Right lobe of liver (tissue), 6 donors: Measurements from ENCODE around the gene ITPR1. TPM values are rescaled to one million over a fixed set of nuclear protein-coding genes. Genes with fewer than 3 reads are reported as not detected.

Experiments used
- ATAC-seq, 4 donors: fragments of 200-7000 bp; cut with Tn5 transposase; one replicate each; pipeline ENCODE4 v1.9.1; 2020; ENCODE audit warnings: mild to moderate bottlenecking in 4 of 4, moderate library complexity in 4 of 4
- DNase-seq, 3 donors: peaks; one replicate each; pipeline ENCODE4 v3.0.0-alpha.2; 2020
- H3K27ac ChIP-seq, 3 donors: fragments of 200-600 bp; one replicate each; pipeline ENCODE4 v1.8.0; 2022
- H3K27me3 ChIP-seq, 2 donors: fragments of 200-600 bp; one replicate each; pipeline ENCODE4 v1.8.0; 2022
- H3K36me3 ChIP-seq, 4 donors: fragments of 200-600 bp; sonication (generic) in 1 of 4; one replicate each; pipeline versions ENCODE4 v1.5.1 to v1.8.0; 2017 to 2022; ENCODE audit warnings: control low read depth in 1 of 4
- H3K4me1 ChIP-seq, 4 donors: fragments of 200-600 bp; sonication (generic) in 1 of 4; one replicate each; pipeline versions ENCODE4 v1.5.1 to v1.8.0; 2017 to 2022; ENCODE audit warnings: control low read depth in 1 of 4
- H3K4me3 ChIP-seq, 3 donors: fragments of 200-600 bp; one replicate each; pipeline ENCODE4 v1.8.0; 2022
- H3K9me3 ChIP-seq, 4 donors: fragments of 200-600 bp; sonication (generic) in 1 of 4; one replicate each; pipeline versions ENCODE4 v1.5.1 to v1.8.0; 2017 to 2022; ENCODE audit warnings: control low read depth in 1 of 4
- CTCF ChIP-seq, 4 donors: fragments of 200-600 bp in 3 of 4; fragments of 450-650 bp in 1 of 4; IDR thresholded peaks; one replicate each; pipeline versions ENCODE4 v1.5.1 to v1.8.0; 2016 to 2022; ENCODE audit warnings: antibody characterized with exemption in 4 of 4, mild to moderate bottlenecking in 2 of 4
- POLR2A ChIP-seq: fragments of 450-650 bp; IDR thresholded peaks from one replicate; pipeline ENCODE4 v1.6.1; 2017; ENCODE audit warnings: antibody characterized with exemption, mild to moderate bottlenecking
- WGBS: methylation state at CpG from one replicate; pipeline ENCODE4 v1.1.6; 2018; ENCODE audit warnings: low coverage, low lambda C conversion rate; ENCODE audit not compliant: insufficient coverage; ENCODE audit errors: missing lambda C conversion rate; 5-methylcytosine and 5-hydroxymethylcytosine counted together
- intact Hi-C, 2 donors: fragments of 100-400 bp; cut with DNase I; formaldehyde crosslinking; loops; one replicate each; pipeline versions ENCODE4 v1.11.2 to v1.14.1; 2022
- total RNA-seq, 6 experiments: library from RNA; depleted of rRNA in 2 of 6; stranded (reverse); fragments of >200 nt in 2 of 6; fragmentation: NEBNext Ultra II Directional in 3 of 6; extraction: Animal tissue kit (Norgen Biotek cat#: 25700) in 3 of 6; gene quantifications; one replicate each; pipeline versions ENCODE4 v1.1.0 to v1.2.4, GENCODE V29; 2016 to 2023
- donor health status: DM: no; HTN: yes; CAD: no.
- donor health status: DM: no; HTN: no; CAD: no.
- donor health status: DM: no; HTN: no; CAD: no.
- donor health status: DM: no; HTN: yes; CAD: no.
- donor health status: DM: no; HTN: yes; CAD: no.

Gene ITPR1
- total RNA-seq, 6 experiments from 2014 or later = 6.5 to 16.2 (median 11.5) TPM

- Histone ChIP-seq H3K27me3 (no peaks in the 10 kb centered on the region), H3K36me3 (no peaks in the 10 kb centered on the region), H3K9me3 (peaks cover 0 to 2% (median 0%) of the 10 kb centered on the region in 4 donors), H3K27ac (no peak overlapping the region), H3K4me1 (no peaks in the 10 kb centered on the region), H3K4me3 (no peak overlapping the region)
- WGBS = 100% methylated on average over 3 of the region's 5 CpGs
- intact Hi-C loops = no loop called here
- TF ChIP-seq POLR2A = no peak
- TF ChIP-seq CTCF (IDR thresholded peaks at IDR 0.05) = no peak
- ATAC-seq (no peak), DNase-seq (no peak)
Measured at GRCh38 chr3:4768021-4768420, 274.9 kb downstream of the ITPR1 start.

GRCh38 chr3:4768521-4768920 lies 275.4 kb downstream of the ITPR1 start:
- peaks cover 0 to 2% (median 0%) of the 10 kb centered on the region in 4 donors for H3K9me3 ChIP-seq
- no peak overlapping the region for H3K27ac ChIP-seq
- TF ChIP-seq CTCF (IDR thresholded peaks at IDR 0.05) = no peak
- no peak for TF ChIP-seq POLR2A
- 84% methylated on average over 5 of the region's 12 CpGs for WGBS
- no peaks in the 10 kb centered on the region for H3K36me3 ChIP-seq
- intact Hi-C loops = no loop called here
- H3K27me3 ChIP-seq = no peaks in the 10 kb centered on the region
- DNase-seq (no peak), ATAC-seq (no peak)
- H3K4me3 ChIP-seq = no peak overlapping the region
- no peaks in the 10 kb centered on the region for H3K4me1 ChIP-seq

GRCh38 chr3:4770561-4770960 lies 277.4 kb downstream of the ITPR1 start:
- H3K27ac ChIP-seq = no peak overlapping the region
- no peak for ATAC-seq
- intact Hi-C loops = no loop called here
- H3K27me3 ChIP-seq = no peaks in the 10 kb centered on the region
- no peak for TF ChIP-seq CTCF (IDR thresholded peaks at IDR 0.05)
- TF ChIP-seq POLR2A = no peak
- WGBS = 61% methylated on average over 3 of the region's 5 CpGs
- no peaks in the 10 kb centered on the region for H3K4me1 ChIP-seq
- no peaks in the 10 kb centered on the region for H3K36me3 ChIP-seq
- DNase-seq = no peak
- H3K4me3 ChIP-seq = no peak overlapping the region
- H3K9me3 ChIP-seq = peaks cover 0 to 2% (median 0%) of the 10 kb centered on the region in 4 donors

GRCh38 chr3:4771243-4771642 lies 278.1 kb downstream of the ITPR1 start:
- TF ChIP-seq CTCF (IDR thresholded peaks at IDR 0.05) = no peak
- no peak for TF ChIP-seq POLR2A
- H3K27ac ChIP-seq = no peak overlapping the region
- DNase-seq = no peak
- no peaks in the 10 kb centered on the region for H3K27me3 ChIP-seq
- H3K4me3 ChIP-seq = no peak overlapping the region
- ATAC-seq = no peak
- H3K4me1 ChIP-seq = no peaks in the 10 kb centered on the region
- H3K36me3 ChIP-seq = no peaks in the 10 kb centered on the region
- WGBS = 100% methylated on average over 1 of the region's 5 CpGs
- intact Hi-C loops = no loop called here
- no peaks in the 10 kb centered on the region for H3K9me3 ChIP-seq
